Fibroblast of lung (primary cell): Measurements from ENCODE around the gene CNTN4. TPM values are rescaled to one million over a fixed set of nuclear protein-coding genes. Genes with fewer than 3 reads are reported as not detected.

Source experiments
- DNase-seq, 2 donors: peaks; one replicate each; pipeline versions ENCODE4 v3.0.0 to v3.0.0-alpha.2; 2010; ENCODE audit warnings: low read depth in 2 of 2
- H2AFZ ChIP-seq: 2 replicates; pipeline ENCODE4 v1.5.1; 2012; ENCODE audit warnings: low read length, control low read depth, inconsistent platforms
- H3K27ac ChIP-seq: 2 replicates; pipeline ENCODE4 v1.5.1; 2011; ENCODE audit warnings: low read length, control low read depth; ENCODE audit not compliant: insufficient read depth
- H3K27me3 ChIP-seq: 2 replicates; pipeline ENCODE4 v1.5.1; 2011; ENCODE audit warnings: mild to moderate bottlenecking, low read length; ENCODE audit not compliant: control insufficient read depth, insufficient read depth
- H3K36me3 ChIP-seq: 2 replicates; pipeline ENCODE4 v1.5.1; 2011; ENCODE audit warnings: low read length; ENCODE audit not compliant: control insufficient read depth, insufficient read depth
- H3K4me1 ChIP-seq: 2 replicates; pipeline ENCODE4 v1.5.1; 2011; ENCODE audit warnings: low read length; ENCODE audit not compliant: control insufficient read depth, insufficient read depth; ENCODE audit errors: extremely low read depth
- H3K4me2 ChIP-seq: 2 replicates; pipeline ENCODE4 v1.5.1; 2011; ENCODE audit warnings: low read length, control low read depth; ENCODE audit not compliant: insufficient read depth; ENCODE audit errors: extremely low read depth
- H3K4me3 ChIP-seq, 4 experiments: fragments of 200-600 bp in 1 of 4; sonication (generic) in 1 of 4; replicated peaks in 1 of 4; 2 replicates each; pipeline ENCODE4 v1.5.1; 2011 to 2016; ENCODE audit warnings: low read length in 4 of 4, low read depth in 3 of 4, mild to moderate bottlenecking in 3 of 4, control low read depth in 2 of 4, inconsistent platforms in 1 of 4, mixed read lengths in 1 of 4; ENCODE audit not compliant: insufficient read depth in 1 of 4; ENCODE audit errors: control extremely low read depth in 1 of 4
- H3K79me2 ChIP-seq: 2 replicates; pipeline ENCODE4 v1.5.1; 2012; ENCODE audit warnings: mild to moderate bottlenecking, low read length, inconsistent platforms; ENCODE audit not compliant: control insufficient read depth, insufficient read depth
- H3K9ac ChIP-seq: 2 replicates; pipeline ENCODE4 v1.5.1; 2011; ENCODE audit warnings: mild to moderate bottlenecking, low read length, control low read depth; ENCODE audit not compliant: insufficient read depth
- H3K9me3 ChIP-seq: 2 replicates; pipeline ENCODE4 v1.5.1; 2012; ENCODE audit warnings: low read depth, low read length; ENCODE audit not compliant: control insufficient read depth, insufficient read depth
- H4K20me1 ChIP-seq: 2 replicates; pipeline ENCODE4 v1.5.1; 2011; ENCODE audit warnings: low read length; ENCODE audit not compliant: control insufficient read depth, insufficient read depth; ENCODE audit errors: extremely low read depth
- CTCF ChIP-seq, 2 donors: IDR thresholded peaks in 1 of 2; conservative IDR thresholded peaks in 1 of 2; 1 replicate in 1 of 2; 2 replicates in 1 of 2; pipeline ENCODE4 v1.5.1; 2011 to 2012; ENCODE audit warnings: low read length in 2 of 2, control low read depth in 1 of 2, inconsistent platforms in 1 of 2, low read depth in 1 of 2, mild to moderate bottlenecking in 1 of 2
- EZH2 ChIP-seq: IDR thresholded peaks from 2 replicates; pipeline ENCODE4 v1.5.1; 2012; ENCODE audit warnings: low read length, control low read depth, mild to moderate bottlenecking; ENCODE audit errors: missing control alignments
- polyA plus RNA-seq, 2 donors: library from polyadenylated mRNA; depleted of rRNA in 1 of 2; stranded (reverse) in 1 of 2; unstranded in 1 of 2; fragments of >200 nt; gene quantifications; 2 replicates each; pipeline ENCODE4 v1.2.1, GENCODE V29; 2011 to 2012; ENCODE audit warnings: missing spikeins in 1 of 2
- total RNA-seq: library from RNA; depleted of rRNA; stranded (reverse); fragments of >200 nt; gene quantifications from 2 replicates; pipeline ENCODE4 v1.2.1, GENCODE V29; 2014

Gene CNTN4
- total and polyA plus RNA-seq, 2 donors (not counting 1 experiment from before 2014, with no cell fraction given), result 0.17 to 0.69 TPM

GRCh38 chr3:2993736-2994135 lies 895.1 kb downstream of the CNTN4 start:
- TF ChIP-seq EZH2 (no peak), CTCF (conservative IDR thresholded peaks at IDR 0.05 in 1 of 2, IDR thresholded peaks at IDR 0.05 in 1 of 2; ENCODE audit: low read depth in 1 of 2, low read length in 2 of 2) (no peak)
- H3K9ac ChIP-seq, result no peak overlapping the region
- no peak overlapping the region for H3K27ac ChIP-seq
- H3K4me3 ChIP-seq, result no peak overlapping the region
- H3K27me3 ChIP-seq, result no peaks in the 10 kb centered on the region
- H4K20me1 ChIP-seq, result no peaks in the 10 kb centered on the region
- no peak for DNase-seq
- H2AFZ ChIP-seq, result no peak overlapping the region
- H3K4me2 ChIP-seq, result no peak overlapping the region
- no peaks in the 10 kb centered on the region for H3K4me1 ChIP-seq
- H3K79me2 ChIP-seq, result no peaks in the 10 kb centered on the region
- no peaks in the 10 kb centered on the region for H3K36me3 ChIP-seq
- no peaks in the 10 kb centered on the region for H3K9me3 ChIP-seq

GRCh38 chr3:2995195-2995594 lies 896.5 kb downstream of the CNTN4 start:
- no peak overlapping the region for H3K27ac ChIP-seq
- TF ChIP-seq EZH2 (no peak), CTCF (conservative IDR thresholded peaks at IDR 0.05 in 1 of 2, IDR thresholded peaks at IDR 0.05 in 1 of 2; ENCODE audit: low read depth in 1 of 2, low read length in 2 of 2) (no peak)
- H2AFZ ChIP-seq, result no peak overlapping the region
- no peak for DNase-seq
- H3K9ac ChIP-seq, result no peak overlapping the region
- H3K4me2 ChIP-seq, result no peak overlapping the region
- H3K4me1 ChIP-seq, result no peaks in the 10 kb centered on the region
- no peak overlapping the region for H3K4me3 ChIP-seq
- H3K79me2 ChIP-seq, result no peaks in the 10 kb centered on the region
- no peaks in the 10 kb centered on the region for H3K27me3 ChIP-seq
- no peaks in the 10 kb centered on the region for H3K36me3 ChIP-seq
- H3K9me3 ChIP-seq, result no peaks in the 10 kb centered on the region
- no peaks in the 10 kb centered on the region for H4K20me1 ChIP-seq

- Histone ChIP-seq H3K4me1 (no peaks in the 10 kb centered on the region), H3K79me2 (no peaks in the 10 kb centered on the region), H3K9ac (no peak overlapping the region), H4K20me1 (no peaks in the 10 kb centered on the region), H3K36me3 (no peaks in the 10 kb centered on the region), H3K9me3 (no peaks in the 10 kb centered on the region), H3K4me2 (no peak overlapping the region), H3K27me3 (no peaks in the 10 kb centered on the region), H3K27ac (no peak overlapping the region), H2AFZ (no peak overlapping the region), H3K4me3 (no peak overlapping the region)
- TF ChIP-seq CTCF (conservative IDR thresholded peaks at IDR 0.05 in 1 of 2, IDR thresholded peaks at IDR 0.05 in 1 of 2; ENCODE audit: low read depth in 1 of 2, low read length in 2 of 2), result no peak
- no peak for TF ChIP-seq EZH2
- DNase-seq, result no peak
Observed at GRCh38 chr3:3005146-3005744, 906.6 kb downstream of the CNTN4 start.
